HT1080 (cell line): Measurements from ENCODE around the gene ITPR3. TPM values are rescaled to one million over a fixed set of nuclear protein-coding genes. Genes with fewer than 3 reads are reported as not detected.

Experiments
- DNase-seq: peaks from one replicate; pipeline ENCODE4 v3.0.0-alpha.2; 2015; ENCODE audit warnings: low read depth
- polyA plus RNA-seq, 2 experiments: library from polyadenylated mRNA; depleted of rRNA; stranded (reverse); fragments of >200 nt; gene quantifications; 2 replicates each; pipeline ENCODE4 v1.2.3, GENCODE V29; 2015
- total RNA-seq: library from RNA; depleted of rRNA; stranded (reverse); fragments of >200 nt; shearing (Covaris generic); gene quantifications from 2 replicates; pipeline ENCODE4 v1.2.3, GENCODE V29; 2014; rRNA removed

ITPR3 gene
- total RNA-seq = 32.5 and 38.3 TPM in 2 replicates
- polyA plus RNA-seq (2015; cell fraction: cytosol; rRNA removed) = 24.5 and 28.2 TPM in 2 replicates
- 91.5 and 101 TPM in 2 replicates for polyA plus RNA-seq (2015; cell fraction: nucleus; rRNA removed)

- DNase-seq = peak; percentile 72
Measured at GRCh38 chr6:33620856-33621710, at the start of gene ITPR3. TSS of gene ITPR3 (plus strand) at chr6:33621322. CDS start at chr6:33621603, 281 bp downstream.

- DNase-seq = no peak
Measured at GRCh38 chr6:33571637-33572316, 49.3 kb upstream of the ITPR3 start.

- DNase-seq = no peak
Measured at GRCh38 chr6:33575211-33575610, 45.9 kb upstream of the ITPR3 start.

DNA sequence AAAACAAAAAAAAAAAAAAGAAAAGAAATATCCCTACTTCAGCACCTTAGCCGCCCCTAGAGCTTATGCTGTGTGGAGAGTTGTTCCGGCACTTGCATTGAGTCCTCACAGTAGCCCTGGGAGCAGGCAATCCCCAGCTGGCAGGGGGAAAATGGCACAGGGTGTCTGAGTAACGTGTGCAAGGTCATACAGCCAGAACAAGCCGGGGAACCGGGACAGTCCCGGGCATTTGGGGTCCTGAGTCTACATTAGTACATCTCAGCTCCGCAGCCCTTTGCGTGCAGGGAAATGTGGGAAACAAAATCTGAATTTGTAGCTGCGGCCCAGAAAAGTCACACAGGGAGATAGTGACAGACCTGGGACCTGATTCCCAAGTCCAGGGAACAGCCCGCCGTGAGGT, 44.5 kb upstream of the ITPR3 start:
- no peak for DNase-seq

- DNase-seq = no peak
Measured at GRCh38 chr6:33577106-33577535, 44.0 kb upstream of the ITPR3 start.

DNA sequence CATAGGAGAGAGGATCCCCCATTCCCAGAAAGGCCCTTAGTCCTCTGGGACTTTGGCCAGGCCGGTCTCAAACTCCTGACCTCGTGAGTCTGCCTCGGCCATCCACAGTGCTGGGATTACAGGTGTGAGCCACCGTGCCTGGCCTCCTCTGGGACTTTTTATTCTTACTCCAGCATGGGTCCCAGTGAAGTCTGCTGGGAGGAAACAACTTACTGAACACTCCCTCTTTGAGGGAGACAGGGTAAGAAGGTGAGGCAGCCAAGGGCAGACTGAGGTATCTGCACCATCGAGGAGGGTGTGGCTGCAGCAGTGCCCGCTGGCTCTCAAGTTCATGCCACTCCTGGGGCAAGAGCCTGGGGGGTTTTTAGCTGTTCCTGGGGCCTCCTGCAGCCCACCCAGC, 43.4 kb upstream of the ITPR3 start:
- DNase-seq = no peak

DNA sequence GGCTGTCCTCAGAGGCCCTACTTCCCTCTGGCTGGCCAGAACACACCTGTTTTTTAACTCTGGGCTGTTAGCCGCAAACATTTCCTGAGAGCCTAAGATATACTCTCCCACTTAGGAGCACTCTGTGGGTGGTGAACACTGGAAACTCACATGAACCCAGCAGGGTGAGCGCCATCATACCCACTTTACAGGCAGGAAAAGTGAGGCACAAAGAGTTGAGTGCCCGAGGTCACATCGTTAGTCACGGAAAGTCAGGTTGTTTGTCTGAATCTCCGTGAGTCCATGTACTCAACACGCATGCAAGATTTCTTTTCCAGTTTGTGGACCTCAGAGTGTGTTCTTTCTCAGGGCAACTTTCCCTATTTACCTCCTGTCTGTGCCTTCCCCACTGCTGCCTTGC, 43.0 kb upstream of the ITPR3 start:
- no peak for DNase-seq

DNA sequence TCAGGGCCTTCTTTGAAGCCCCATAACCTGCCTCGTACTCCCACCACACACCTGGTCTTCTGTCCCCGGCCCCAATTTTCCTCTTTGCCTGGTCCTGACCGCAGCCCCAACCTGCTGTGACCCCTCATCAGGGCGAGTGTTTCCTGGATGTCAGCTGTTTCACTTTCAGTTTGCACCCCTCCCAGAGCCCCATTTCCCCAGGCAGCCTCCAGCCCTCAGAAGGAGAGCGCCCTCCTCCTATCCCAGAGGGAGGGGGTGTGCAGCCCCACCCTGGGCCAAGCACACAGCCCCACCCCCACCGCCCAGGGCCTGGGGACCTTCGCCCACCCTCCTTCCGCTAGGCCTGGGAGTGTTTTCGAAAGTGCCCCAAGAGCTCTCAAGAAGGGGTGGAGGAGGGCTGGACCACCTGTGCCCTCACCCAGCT, 42.5 kb upstream of the ITPR3 start:
- DNase-seq = no peak

- peak; percentile 91 for DNase-seq
Measured at GRCh38 chr6:33579828-33580714, 41.1 kb upstream of the ITPR3 start, which contains the start of gene BAK1. TSS of gene BAK1 (minus strand) at chr6:33580276. CDS start at chr6:33577604, 2,672 bp downstream.

DNA sequence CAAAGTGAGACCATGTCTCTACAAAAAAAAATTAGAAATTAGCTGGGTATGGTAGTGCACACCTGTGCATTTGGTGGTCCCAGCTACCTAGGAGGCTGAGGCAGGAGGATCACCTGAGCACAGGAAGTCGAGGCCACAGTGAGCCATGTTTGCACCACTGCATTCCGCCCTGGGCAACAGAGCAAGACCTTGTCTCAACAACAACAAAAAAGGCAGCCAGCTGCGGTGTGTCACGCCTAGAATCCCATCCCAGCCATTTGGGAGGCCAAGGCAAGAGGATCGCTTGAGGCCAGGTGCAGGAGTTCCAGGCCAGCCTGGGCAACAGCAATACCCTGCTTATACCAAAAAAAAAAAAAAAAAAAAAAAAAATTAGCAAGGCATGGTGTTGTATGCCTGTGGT, 39.9 kb upstream of the ITPR3 start:
- DNase-seq = no peak

- no peak for DNase-seq
Measured at GRCh38 chr6:33583591-33584155, 37.4 kb upstream of the ITPR3 start.

- no peak for DNase-seq
Measured at GRCh38 chr6:33584700-33585402, 36.3 kb upstream of the ITPR3 start.

- peak; percentile 86 for DNase-seq
Measured at GRCh38 chr6:33585403-33586107, 35.6 kb upstream of the ITPR3 start.

GRCh38 chr6:33586108-33586640, 34.9 kb upstream of the ITPR3 start:
- DNase-seq = no peak

DNA sequence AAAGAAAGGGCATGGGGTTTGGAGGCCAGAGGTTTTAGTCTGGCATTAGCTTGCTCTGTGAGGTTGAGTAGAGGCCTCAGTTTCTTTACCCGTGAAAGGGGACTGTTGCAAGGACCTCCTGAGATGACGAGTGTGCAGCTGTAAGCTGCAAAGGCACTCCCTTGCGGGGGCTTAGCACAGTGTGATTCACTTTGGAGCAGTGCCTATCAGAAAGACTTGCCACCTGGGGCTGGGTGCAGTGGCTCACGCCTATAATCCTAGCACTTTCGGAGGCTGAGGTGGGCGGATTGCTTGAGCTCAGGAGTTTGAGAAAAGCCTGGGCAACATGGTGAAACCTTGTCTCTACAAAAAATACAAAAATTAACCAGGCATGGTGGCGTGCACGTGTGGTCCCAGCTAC, 33.6 kb upstream of the ITPR3 start:
- no peak for DNase-seq

- no peak for DNase-seq
Measured at GRCh38 chr6:33588894-33589293, 32.2 kb upstream of the ITPR3 start.

GRCh38 chr6:33589392-33589730, 31.8 kb upstream of the ITPR3 start:
- no peak for DNase-seq

DNA sequence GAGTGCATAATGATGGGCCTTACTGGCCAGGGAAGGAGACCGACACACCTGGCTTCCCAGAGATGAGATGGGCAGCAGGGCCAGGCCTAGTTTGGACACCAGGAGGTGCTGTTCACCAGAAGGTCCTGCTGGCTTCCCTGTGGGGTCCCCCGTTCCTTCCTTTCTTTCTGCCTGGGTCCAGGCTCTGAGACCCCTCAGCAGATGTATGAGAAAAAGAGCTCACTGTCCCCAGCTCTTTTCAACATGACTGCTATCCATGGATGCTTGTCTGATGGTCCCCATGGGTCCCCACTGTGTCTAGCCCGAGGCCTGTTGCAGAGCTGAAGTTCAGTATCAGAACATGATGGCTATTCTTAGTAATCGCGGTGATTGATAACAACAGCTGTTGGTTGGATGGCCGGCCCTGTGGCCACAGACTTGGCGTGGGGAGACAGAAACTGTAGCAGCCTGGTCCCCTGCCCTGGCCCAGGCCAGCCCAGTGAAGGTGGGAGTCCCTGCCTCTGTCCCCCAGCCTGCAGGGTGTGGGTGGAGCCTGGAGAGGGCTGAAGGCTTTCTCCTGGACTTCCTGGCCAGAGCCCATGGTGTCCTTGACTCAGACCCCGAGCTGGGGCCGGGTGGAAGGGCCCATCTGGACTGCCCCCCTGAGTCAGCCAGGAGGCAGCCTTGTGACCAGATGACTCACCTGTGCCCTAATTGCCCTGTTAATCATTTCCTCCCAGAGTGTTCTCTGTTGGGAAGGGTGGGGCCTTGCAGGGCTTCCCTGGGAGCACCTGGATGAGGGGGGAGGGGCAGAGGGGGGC, 31.2 kb upstream of the ITPR3 start:
- peak; percentile 98 for DNase-seq
